Keratinocyte (primary cell): ENCODE measurements around the gene SLC66A2. TPM values are rescaled to one million over a fixed set of nuclear protein-coding genes. Genes with fewer than 3 reads are reported as not detected.

Experiments used
- DNase-seq: peaks from one replicate; pipeline ENCODE4 v3.0.0-alpha.2; 2011; ENCODE audit warnings: low read depth, missing footprints, low spot score
- FAIRE-seq: peaks from 2 replicates; lab custom pipeline; 2011; peaks lifted over from hg19 to GRCh38; lab: Jason Lieb, UNC
- H2AFZ ChIP-seq: 2 replicates; pipeline ENCODE4 v1.6.0; 2012; ENCODE audit warnings: low read length, control low read depth, inconsistent platforms; ENCODE audit not compliant: control insufficient read depth
- H3K27ac ChIP-seq: 2 replicates; pipeline ENCODE4 v1.5.1; 2011; ENCODE audit warnings: low read length; ENCODE audit not compliant: control insufficient read depth, insufficient read depth
- H3K27me3 ChIP-seq: 3 replicates; pipeline ENCODE4 v1.6.0; 2011; ENCODE audit warnings: low read length; ENCODE audit not compliant: control insufficient read depth, insufficient read depth; ENCODE audit errors: extremely low read depth
- H3K36me3 ChIP-seq, 2 experiments: 2 replicates in 1 of 2; 3 replicates in 1 of 2; pipeline ENCODE4 v1.5.1; 2011; ENCODE audit warnings: low read length in 2 of 2, mild to moderate bottlenecking in 1 of 2; ENCODE audit not compliant: control insufficient read depth in 2 of 2, insufficient read depth in 2 of 2; ENCODE audit errors: extremely low read depth in 1 of 2
- H3K4me1 ChIP-seq: 3 replicates; pipeline ENCODE4 v1.5.1; 2011; ENCODE audit warnings: low read length; ENCODE audit not compliant: control insufficient read depth, insufficient read depth; ENCODE audit errors: extremely low read depth
- H3K4me2 ChIP-seq: 3 replicates; pipeline ENCODE4 v1.6.0; 2011; ENCODE audit warnings: low read depth, low read length; ENCODE audit not compliant: control insufficient read depth, insufficient read depth; ENCODE audit errors: extremely low read depth
- H3K4me3 ChIP-seq, 3 experiments: fragments of 200-600 bp in 1 of 3; sonication (generic) in 1 of 3; 2 replicates in 2 of 3; 3 replicates in 1 of 3; pipeline ENCODE4 v1.5.1; 2011 to 2016; ENCODE audit warnings: low read length in 3 of 3, mild to moderate bottlenecking in 3 of 3, control low read depth in 2 of 3, inconsistent platforms in 1 of 3, low read depth in 1 of 3, mixed read lengths in 1 of 3, mixed run types in 1 of 3, moderate library complexity in 1 of 3; ENCODE audit not compliant: control insufficient read depth in 2 of 3, insufficient read depth in 2 of 3; ENCODE audit errors: extremely low read depth in 1 of 3
- H3K79me2 ChIP-seq: 2 replicates; pipeline ENCODE4 v1.6.0; 2012; ENCODE audit warnings: low read length; ENCODE audit not compliant: control insufficient read depth, insufficient read depth
- H3K9ac ChIP-seq: 3 replicates; pipeline ENCODE4 v1.6.0; 2011; ENCODE audit warnings: low read length; ENCODE audit not compliant: control insufficient read depth, insufficient read depth; ENCODE audit errors: extremely low read depth
- H3K9me1 ChIP-seq: 3 replicates; pipeline ENCODE4 v1.6.0; 2011; ENCODE audit warnings: low read length; ENCODE audit not compliant: control insufficient read depth, insufficient read depth; ENCODE audit errors: extremely low read depth
- H3K9me3 ChIP-seq: 2 replicates; pipeline ENCODE4 v1.5.1; 2012; ENCODE audit warnings: low read depth, low read length; ENCODE audit not compliant: control insufficient read depth
- H4K20me1 ChIP-seq: 3 replicates; pipeline ENCODE4 v1.6.0; 2011; ENCODE audit warnings: low read length; ENCODE audit not compliant: control insufficient read depth, insufficient read depth; ENCODE audit errors: extremely low read depth
- EZH2 ChIP-seq: IDR thresholded peaks from one replicate; pipeline ENCODE4 v1.6.1; 2012; ENCODE audit warnings: inconsistent platforms, mild to moderate bottlenecking, low read length, moderate library complexity
- dilution Hi-C: fragments of 300-500 bp; cut with MboI; formaldehyde crosslinking; loops from one replicate; pipeline ENCODE4 v1.7.0; 2020; ENCODE audit warnings: low sequenced_read_pairs; ENCODE audit not compliant: extremely low pct_ligation_motif_present
- polyA plus RNA-seq, 5 experiments: library from polyadenylated mRNA; depleted of rRNA in 3 of 5; stranded (reverse) in 3 of 5; stranded (forward) in 1 of 5; unstranded in 1 of 5; fragments of >200 nt; gene quantifications; 1 replicate in 1 of 5; 2 replicates in 3 of 5; 3 replicates in 1 of 5; pipeline versions ENCODE4 v1.2.1 to v1.2.3, GENCODE V29; 2011 to 2012; ENCODE audit warnings: missing spikeins in 2 of 5, low read depth in 1 of 5, low replicate concordance in 1 of 5
- TF ChIP-seq, protein P1 (sequence below), 3 experiments: IDR thresholded peaks in 1 of 3; conservative IDR thresholded peaks in 1 of 3; optimal IDR thresholded peaks in 1 of 3; 2 replicates in 2 of 3; 3 replicates in 1 of 3; pipeline versions ENCODE3 to v1.5.1; 2011; ENCODE audit warnings: low read length in 3 of 3, mild to moderate bottlenecking in 3 of 3, moderate library complexity in 2 of 3, control low read depth in 1 of 3, inconsistent platforms in 1 of 3; ENCODE audit not compliant: insufficient read depth in 2 of 3; ENCODE audit errors: extremely low read depth in 1 of 3

The SLC66A2 gene
- polyA plus RNA-seq, 1 donor (not counting 4 experiments of a cell fraction or from before 2014, with no cell fraction given): 16.3 TPM

DNA sequence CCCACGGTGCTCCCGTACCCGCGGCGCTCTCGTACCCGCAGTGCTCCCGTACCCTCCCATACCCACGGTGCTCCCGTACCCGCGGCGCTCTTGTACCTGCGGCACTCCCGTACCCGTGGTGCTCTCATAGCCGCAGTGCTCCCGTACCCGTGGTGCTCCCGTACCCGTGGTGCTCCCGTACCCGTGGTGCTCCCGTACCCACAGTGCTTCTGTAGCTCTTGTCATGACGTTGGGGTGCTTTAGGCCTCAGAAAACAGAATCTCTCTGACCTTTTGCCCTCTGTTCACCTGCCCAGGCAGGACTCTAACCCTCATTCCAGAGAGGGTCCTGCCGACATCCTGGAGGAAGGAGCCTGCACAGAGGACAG, 35.3 kb downstream of the SLC66A2 start:
- H3K9ac ChIP-seq: no peak overlapping the region
- H3K27me3 ChIP-seq: no peaks in the 10 kb centered on the region
- no peak overlapping the region for H2AFZ ChIP-seq
- dilution Hi-C loops: no loop called here
- peaks cover 6 to 8% of the 10 kb centered on the region in 2 experiments for H3K36me3 ChIP-seq
- no peak overlapping the region for H3K27ac ChIP-seq
- DNase-seq (no peak), FAIRE-seq (no peak)
- H3K9me3 ChIP-seq: no peaks in the 10 kb centered on the region
- peaks cover 27% of the 10 kb centered on the region for H3K79me2 ChIP-seq
- no peaks in the 10 kb centered on the region for H3K4me1 ChIP-seq
- no peaks in the 10 kb centered on the region for H3K9me1 ChIP-seq
- TF ChIP-seq, protein P1, sequence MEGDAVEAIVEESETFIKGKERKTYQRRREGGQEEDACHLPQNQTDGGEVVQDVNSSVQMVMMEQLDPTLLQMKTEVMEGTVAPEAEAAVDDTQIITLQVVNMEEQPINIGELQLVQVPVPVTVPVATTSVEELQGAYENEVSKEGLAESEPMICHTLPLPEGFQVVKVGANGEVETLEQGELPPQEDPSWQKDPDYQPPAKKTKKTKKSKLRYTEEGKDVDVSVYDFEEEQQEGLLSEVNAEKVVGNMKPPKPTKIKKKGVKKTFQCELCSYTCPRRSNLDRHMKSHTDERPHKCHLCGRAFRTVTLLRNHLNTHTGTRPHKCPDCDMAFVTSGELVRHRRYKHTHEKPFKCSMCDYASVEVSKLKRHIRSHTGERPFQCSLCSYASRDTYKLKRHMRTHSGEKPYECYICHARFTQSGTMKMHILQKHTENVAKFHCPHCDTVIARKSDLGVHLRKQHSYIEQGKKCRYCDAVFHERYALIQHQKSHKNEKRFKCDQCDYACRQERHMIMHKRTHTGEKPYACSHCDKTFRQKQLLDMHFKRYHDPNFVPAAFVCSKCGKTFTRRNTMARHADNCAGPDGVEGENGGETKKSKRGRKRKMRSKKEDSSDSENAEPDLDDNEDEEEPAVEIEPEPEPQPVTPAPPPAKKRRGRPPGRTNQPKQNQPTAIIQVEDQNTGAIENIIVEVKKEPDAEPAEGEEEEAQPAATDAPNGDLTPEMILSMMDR (optimal IDR thresholded peaks at IDR 0.05 in 1 of 3, IDR thresholded peaks at IDR 0.05 in 1 of 3, conservative IDR thresholded peaks at IDR 0.05 in 1 of 3; ENCODE audit: extremely low read depth in 1 of 3, insufficient read depth in 2 of 3, low read length in 3 of 3): no peak
- no peak for TF ChIP-seq EZH2
- no peaks in the 10 kb centered on the region for H4K20me1 ChIP-seq
- no peak overlapping the region for H3K4me2 ChIP-seq
- H3K4me3 ChIP-seq: no peak overlapping the region

DNA sequence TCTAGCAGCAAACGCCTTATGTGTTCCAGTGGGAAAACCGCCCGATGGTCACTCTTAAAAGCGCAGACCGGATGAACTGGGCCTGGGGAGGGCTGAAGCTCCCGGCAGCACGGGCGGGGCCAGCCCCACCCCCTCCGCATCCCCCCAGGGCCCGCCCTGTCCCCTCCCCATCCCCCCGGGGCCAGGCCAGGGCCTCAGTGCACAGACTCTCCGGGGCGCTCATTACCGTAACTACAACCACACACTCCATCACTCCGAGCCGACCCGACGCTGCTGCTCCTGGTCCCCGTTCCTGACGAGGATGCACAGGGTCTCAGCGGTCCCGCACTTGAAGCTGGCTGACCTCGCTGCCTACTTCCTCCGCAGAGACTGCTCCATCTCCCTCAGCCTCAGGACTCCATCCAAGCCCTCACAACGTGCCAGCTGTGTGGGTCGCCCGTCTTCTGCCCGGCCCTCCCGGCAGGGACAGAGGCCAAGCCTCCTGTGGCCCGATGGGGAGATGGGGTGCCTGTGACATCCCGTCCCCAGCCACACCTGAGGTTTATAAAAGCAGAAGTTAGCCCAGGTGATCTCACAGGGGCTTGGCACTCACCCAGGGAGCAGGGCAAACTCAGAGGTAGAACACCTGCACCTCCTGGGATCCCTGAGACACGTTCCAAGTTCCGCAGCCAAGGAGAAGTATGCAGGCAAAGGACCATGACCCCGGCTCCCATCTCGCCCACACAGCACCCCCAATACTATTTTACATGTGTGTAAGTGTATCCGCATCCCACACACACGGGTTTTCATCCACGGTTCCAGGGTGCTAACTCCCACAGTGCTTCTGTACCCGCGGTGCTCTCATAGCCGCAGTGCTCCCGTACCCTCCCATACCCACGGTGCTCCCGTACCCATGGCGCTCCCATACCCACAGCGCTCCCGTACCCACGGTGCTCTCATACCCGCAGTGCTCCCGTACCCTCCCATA, 36.0 kb downstream of the SLC66A2 start:
- peaks cover 8% of the 10 kb centered on the region in 2 experiments for H3K36me3 ChIP-seq
- no peak overlapping the region for H3K4me2 ChIP-seq
- no peak overlapping the region for H3K9ac ChIP-seq
- no peaks in the 10 kb centered on the region for H3K9me3 ChIP-seq
- no peak overlapping the region for H2AFZ ChIP-seq
- H3K9me1 ChIP-seq: no peaks in the 10 kb centered on the region
- FAIRE-seq: no peak
- DNase-seq: no peak
- H3K4me3 ChIP-seq: no peak overlapping the region
- no peak overlapping the region for H3K27ac ChIP-seq
- dilution Hi-C loops: no loop called here
- TF ChIP-seq, protein P1 (optimal IDR thresholded peaks at IDR 0.05 in 1 of 3, IDR thresholded peaks at IDR 0.05 in 1 of 3, conservative IDR thresholded peaks at IDR 0.05 in 1 of 3; ENCODE audit: extremely low read depth in 1 of 3, insufficient read depth in 2 of 3, low read length in 3 of 3): no peak
- TF ChIP-seq EZH2: no peak
- H3K4me1 ChIP-seq: no peaks in the 10 kb centered on the region
- no peaks in the 10 kb centered on the region for H3K27me3 ChIP-seq
- H3K79me2 ChIP-seq: peaks cover 31% of the 10 kb centered on the region
- H4K20me1 ChIP-seq: no peaks in the 10 kb centered on the region
